WTC11 (cell line): ENCODE data around the gene CENPX. TPM values are rescaled to one million over a fixed set of nuclear protein-coding genes. Genes with fewer than 3 reads are reported as not detected.

Experiments used
- ATAC-seq: fragments of 200-7000 bp; cut with Tn5 transposase; 2 replicates; pipeline ENCODE4 v1.10.0; 2021; ENCODE audit warnings: mild to moderate bottlenecking, moderate library complexity
- CTCF ChIA-PET: fragments of 300-600 bp; sonication (Branson Sonifier 250); formaldehyde crosslinking; loops from one replicate; lab custom pipeline; 2021; ENCODE audit warnings: antibody characterized with exemption; lab: Charles Lee
- POLR2A ChIA-PET: fragments of 350-600 bp; sonication (Branson Sonifier 250); formaldehyde crosslinking; loops from one replicate; lab custom pipeline; 2021; ENCODE audit warnings: antibody characterized with exemption; lab: Charles Lee
- DNase-seq: peaks from one replicate; pipeline ENCODE4 v3.0.0; 2021; ENCODE audit warnings: low spot score
- H3K27ac Mint-ChIP-seq: 2 replicates; pipeline ENCODE4 v1.8.0; 2021; ENCODE audit warnings: mixed read lengths
- H3K27me3 Mint-ChIP-seq: 2 replicates; pipeline ENCODE4 v1.8.0; 2021; ENCODE audit warnings: low read depth, mild to moderate bottlenecking, moderate library complexity, mixed read lengths
- H3K36me3 Mint-ChIP-seq: 2 replicates; pipeline ENCODE4 v1.8.0; 2021; ENCODE audit warnings: mixed read lengths
- H3K4me1 Mint-ChIP-seq: 2 replicates; pipeline ENCODE4 v1.8.0; 2022; ENCODE audit warnings: mixed read lengths
- H3K4me3 Mint-ChIP-seq: 2 replicates; pipeline ENCODE4 v1.8.0; 2021; ENCODE audit warnings: mild to moderate bottlenecking, moderate library complexity, mixed read lengths
- H3K9me3 Mint-ChIP-seq: 2 replicates; pipeline ENCODE4 v1.8.0; 2021; ENCODE audit warnings: mixed read lengths
- CBFB ChIP-seq: sonication (generic); formaldehyde crosslinking; IDR thresholded peaks from 2 replicates; pipeline ENCODE4 v1.8.1; 2022; ENCODE audit warnings: mild to moderate bottlenecking, low read depth, missing genetic modification reagents
- CREM ChIP-seq: sonication (generic); formaldehyde crosslinking; IDR thresholded peaks from 2 replicates; pipeline ENCODE4 v1.8.1; 2022; ENCODE audit warnings: mild to moderate bottlenecking, missing genetic modification reagents, moderate library complexity
- EMX1 ChIP-seq: fragments of 250-450 bp; sonication (Bioruptor Pico); IDR thresholded peaks from 2 replicates; pipeline ENCODE4 v1.8.0; 2021; ENCODE audit warnings: mild to moderate bottlenecking
- ESRRA ChIP-seq: sonication (generic); formaldehyde crosslinking; IDR thresholded peaks from 2 replicates; pipeline ENCODE4 v1.8.1; 2022; ENCODE audit warnings: mild to moderate bottlenecking, missing genetic modification reagents, borderline replicate concordance
- JAZF1 ChIP-seq: fragments of 250-450 bp; sonication (Bioruptor Pico); IDR thresholded peaks from 2 replicates; pipeline ENCODE4 v1.9.0; 2021; ENCODE audit warnings: moderate library complexity, mild to moderate bottlenecking, inconsistent platforms
- KAT7 ChIP-seq: sonication (generic); formaldehyde crosslinking; IDR thresholded peaks from 2 replicates; pipeline ENCODE4 v1.8.1; 2023; ENCODE audit warnings: missing genetic modification reagents, mild to moderate bottlenecking, borderline replicate concordance
- NR3C1 ChIP-seq: sonication (generic); formaldehyde crosslinking; conservative IDR thresholded peaks from 2 replicates; pipeline ENCODE4 v1.8.1; 2023; ENCODE audit warnings: low read depth, mild to moderate bottlenecking, missing genetic modification reagents
- SP1 ChIP-seq: sonication (generic); formaldehyde crosslinking; conservative IDR thresholded peaks from 2 replicates; pipeline ENCODE4 v1.8.1; 2022; ENCODE audit warnings: missing genetic modification reagents
- total RNA-seq: library from RNA; stranded (reverse); gene quantifications from 3 replicates; pipeline ENCODE4 v1.2.3, GENCODE V29; 2021
- TF ChIP-seq, protein P1 (sequence below): sonication (generic); formaldehyde crosslinking; IDR thresholded peaks from 2 replicates; pipeline ENCODE4 v1.8.1; 2023; ENCODE audit warnings: mild to moderate bottlenecking, missing genetic modification reagents
- TF ChIP-seq, protein P2 (sequence below): sonication (generic); formaldehyde crosslinking; IDR thresholded peaks from 2 replicates; pipeline ENCODE4 v1.8.1; 2022; ENCODE audit warnings: low read depth, mild to moderate bottlenecking, moderate library complexity, missing genetic modification reagents, borderline replicate concordance
- TF ChIP-seq, protein P3 (sequence below): sonication (generic); formaldehyde crosslinking; conservative IDR thresholded peaks from 2 replicates; pipeline ENCODE4 v1.8.1; 2023; ENCODE audit warnings: mild to moderate bottlenecking, low read depth, missing genetic modification reagents, moderate library complexity
- TF ChIP-seq, protein P4 (sequence below): fragments of 250-450 bp; sonication (Bioruptor Pico); IDR thresholded peaks from 2 replicates; pipeline ENCODE4 v2.1.2; 2022; ENCODE audit warnings: mild to moderate bottlenecking, moderate library complexity
- TF ChIP-seq, protein P5 (sequence below): fragments of 200-600 bp; IDR thresholded peaks from 2 replicates; pipeline ENCODE4 v1.8.0; 2022; ENCODE audit warnings: antibody characterized with exemption
- TF ChIP-seq, protein P6 (sequence below): sonication (generic); formaldehyde crosslinking; IDR thresholded peaks from 2 replicates; pipeline ENCODE4 v1.8.1; 2023; ENCODE audit warnings: mild to moderate bottlenecking, moderate library complexity, missing genetic modification reagents
- TF ChIP-seq, protein P7 (sequence below): sonication (generic); formaldehyde crosslinking; IDR thresholded peaks from 2 replicates; pipeline ENCODE4 v1.8.0; 2022; ENCODE audit warnings: mild to moderate bottlenecking, missing genetic modification reagents
- TF ChIP-seq, protein P8 (sequence below): fragments of 250-450 bp; sonication (Bioruptor Pico); IDR thresholded peaks from 2 replicates; pipeline ENCODE4 v1.9.0; 2021; ENCODE audit warnings: mild to moderate bottlenecking
- TF ChIP-seq, protein P9 (sequence below): sonication (generic); formaldehyde crosslinking; IDR thresholded peaks from 2 replicates; pipeline ENCODE4 v1.8.0; 2022; ENCODE audit warnings: mild to moderate bottlenecking, missing genetic modification reagents
- TF ChIP-seq, protein P10 (sequence below): fragments of 250-450 bp; sonication (Bioruptor Pico); IDR thresholded peaks from 2 replicates; pipeline ENCODE4 v1.9.0; 2021; ENCODE audit warnings: moderate library complexity, mild to moderate bottlenecking, inconsistent platforms, borderline replicate concordance

The CENPX gene
- total RNA-seq, 1 experiment from 2014 or later, result 121 TPM

DNA sequence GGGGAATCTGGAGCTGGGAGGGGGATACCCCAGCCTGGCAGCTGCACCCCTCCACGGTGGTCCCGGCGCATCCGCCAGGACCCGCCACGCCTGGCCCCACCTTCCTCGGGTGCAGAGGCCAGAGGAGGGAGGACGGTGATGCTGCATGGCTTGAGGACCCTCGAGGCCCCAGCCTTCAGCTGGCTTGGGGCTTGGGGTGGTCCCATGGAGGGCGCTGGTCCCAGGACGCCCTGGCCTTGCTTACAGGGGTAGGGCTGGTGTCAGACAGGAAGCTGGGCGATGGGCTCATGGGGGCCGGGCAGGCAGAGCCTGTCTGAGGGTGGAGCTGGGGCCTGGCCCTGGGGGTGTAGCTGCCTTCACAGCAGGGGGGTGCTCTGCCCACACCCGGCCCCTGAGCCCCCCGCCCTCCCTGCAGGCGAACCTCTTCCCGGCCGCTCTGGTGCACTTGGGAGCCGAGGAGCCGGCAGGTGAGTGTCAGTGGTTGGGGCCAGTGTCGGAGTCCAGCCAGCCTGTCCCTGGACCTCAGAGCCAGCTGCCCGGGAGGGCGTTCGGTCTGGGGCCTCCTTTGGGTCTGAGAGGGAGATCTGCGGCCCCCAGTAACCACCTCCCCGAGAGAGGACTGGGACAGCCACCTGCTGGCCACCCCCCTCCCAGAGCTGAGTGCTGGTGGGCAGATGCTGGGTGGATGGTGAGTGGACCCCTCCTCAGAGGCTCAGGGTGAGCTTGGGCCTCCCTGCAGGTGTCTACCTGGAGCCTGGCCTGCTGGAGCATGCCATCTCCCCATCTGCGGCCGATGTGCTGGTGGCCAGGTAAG is 6.4 kb downstream of the CENPX start:
- H3K27me3 Mint-ChIP-seq, result no peaks in the 10 kb centered on the region
- ChIA-PET POLR2A (no interaction called here), CTCF (interaction anchor here (1.4 to 8.8 kb wide), 3 partner anchors 15 to 57 kb away, joined by 6 to 119 read pairs (median 7); partner anchors contain the start of gene RAC3)
- H3K4me3 Mint-ChIP-seq, result no peak overlapping the region
- no peaks in the 10 kb centered on the region for H3K9me3 Mint-ChIP-seq
- DNase-seq, result no peak
- no peak overlapping the region for H3K27ac Mint-ChIP-seq
- no peak for ATAC-seq
- no peaks in the 10 kb centered on the region for H3K4me1 Mint-ChIP-seq
- H3K36me3 Mint-ChIP-seq, result no peaks in the 10 kb centered on the region; the same call in 1 of the 2 replicates
- TF ChIP-seq NR3C1 (no peak), CBFB (CRISPR knock-in tag) (no peak), KAT7 (CRISPR knock-in tag) (no peak), ESRRA (CRISPR knock-in tag) (no peak), EMX1 (CRISPR knock-in tag) (no peak), CREM (CRISPR knock-in tag) (no peak), SP1 (CRISPR knock-in tag) (no peak), JAZF1 (CRISPR knock-in tag) (no peak)
- TF ChIP-seq, protein P1, sequence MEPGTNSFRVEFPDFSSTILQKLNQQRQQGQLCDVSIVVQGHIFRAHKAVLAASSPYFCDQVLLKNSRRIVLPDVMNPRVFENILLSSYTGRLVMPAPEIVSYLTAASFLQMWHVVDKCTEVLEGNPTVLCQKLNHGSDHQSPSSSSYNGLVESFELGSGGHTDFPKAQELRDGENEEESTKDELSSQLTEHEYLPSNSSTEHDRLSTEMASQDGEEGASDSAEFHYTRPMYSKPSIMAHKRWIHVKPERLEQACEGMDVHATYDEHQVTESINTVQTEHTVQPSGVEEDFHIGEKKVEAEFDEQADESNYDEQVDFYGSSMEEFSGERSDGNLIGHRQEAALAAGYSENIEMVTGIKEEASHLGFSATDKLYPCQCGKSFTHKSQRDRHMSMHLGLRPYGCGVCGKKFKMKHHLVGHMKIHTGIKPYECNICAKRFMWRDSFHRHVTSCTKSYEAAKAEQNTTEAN (CRISPR knock-in tag), result no peak
- TF ChIP-seq, protein P2, sequence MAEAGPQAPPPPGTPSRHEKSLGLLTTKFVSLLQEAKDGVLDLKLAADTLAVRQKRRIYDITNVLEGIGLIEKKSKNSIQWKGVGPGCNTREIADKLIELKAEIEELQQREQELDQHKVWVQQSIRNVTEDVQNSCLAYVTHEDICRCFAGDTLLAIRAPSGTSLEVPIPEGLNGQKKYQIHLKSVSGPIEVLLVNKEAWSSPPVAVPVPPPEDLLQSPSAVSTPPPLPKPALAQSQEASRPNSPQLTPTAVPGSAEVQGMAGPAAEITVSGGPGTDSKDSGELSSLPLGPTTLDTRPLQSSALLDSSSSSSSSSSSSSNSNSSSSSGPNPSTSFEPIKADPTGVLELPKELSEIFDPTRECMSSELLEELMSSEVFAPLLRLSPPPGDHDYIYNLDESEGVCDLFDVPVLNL (CRISPR knock-in tag), result no peak
- TF ChIP-seq, protein P3, sequence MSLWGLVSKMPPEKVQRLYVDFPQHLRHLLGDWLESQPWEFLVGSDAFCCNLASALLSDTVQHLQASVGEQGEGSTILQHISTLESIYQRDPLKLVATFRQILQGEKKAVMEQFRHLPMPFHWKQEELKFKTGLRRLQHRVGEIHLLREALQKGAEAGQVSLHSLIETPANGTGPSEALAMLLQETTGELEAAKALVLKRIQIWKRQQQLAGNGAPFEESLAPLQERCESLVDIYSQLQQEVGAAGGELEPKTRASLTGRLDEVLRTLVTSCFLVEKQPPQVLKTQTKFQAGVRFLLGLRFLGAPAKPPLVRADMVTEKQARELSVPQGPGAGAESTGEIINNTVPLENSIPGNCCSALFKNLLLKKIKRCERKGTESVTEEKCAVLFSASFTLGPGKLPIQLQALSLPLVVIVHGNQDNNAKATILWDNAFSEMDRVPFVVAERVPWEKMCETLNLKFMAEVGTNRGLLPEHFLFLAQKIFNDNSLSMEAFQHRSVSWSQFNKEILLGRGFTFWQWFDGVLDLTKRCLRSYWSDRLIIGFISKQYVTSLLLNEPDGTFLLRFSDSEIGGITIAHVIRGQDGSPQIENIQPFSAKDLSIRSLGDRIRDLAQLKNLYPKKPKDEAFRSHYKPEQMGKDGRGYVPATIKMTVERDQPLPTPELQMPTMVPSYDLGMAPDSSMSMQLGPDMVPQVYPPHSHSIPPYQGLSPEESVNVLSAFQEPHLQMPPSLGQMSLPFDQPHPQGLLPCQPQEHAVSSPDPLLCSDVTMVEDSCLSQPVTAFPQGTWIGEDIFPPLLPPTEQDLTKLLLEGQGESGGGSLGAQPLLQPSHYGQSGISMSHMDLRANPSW (CRISPR knock-in tag), result no peak
- TF ChIP-seq, protein P4, sequence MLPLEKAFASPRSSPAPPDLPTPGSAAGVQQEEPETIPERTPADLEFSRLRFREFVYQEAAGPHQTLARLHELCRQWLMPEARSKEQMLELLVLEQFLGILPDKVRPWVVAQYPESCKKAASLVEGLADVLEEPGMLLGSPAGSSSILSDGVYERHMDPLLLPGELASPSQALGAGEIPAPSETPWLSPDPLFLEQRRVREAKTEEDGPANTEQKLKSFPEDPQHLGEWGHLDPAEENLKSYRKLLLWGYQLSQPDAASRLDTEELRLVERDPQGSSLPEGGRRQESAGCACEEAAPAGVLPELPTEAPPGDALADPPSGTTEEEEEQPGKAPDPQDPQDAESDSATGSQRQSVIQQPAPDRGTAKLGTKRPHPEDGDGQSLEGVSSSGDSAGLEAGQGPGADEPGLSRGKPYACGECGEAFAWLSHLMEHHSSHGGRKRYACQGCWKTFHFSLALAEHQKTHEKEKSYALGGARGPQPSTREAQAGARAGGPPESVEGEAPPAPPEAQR (CRISPR knock-in tag), result no peak
- TF ChIP-seq, protein P5, sequence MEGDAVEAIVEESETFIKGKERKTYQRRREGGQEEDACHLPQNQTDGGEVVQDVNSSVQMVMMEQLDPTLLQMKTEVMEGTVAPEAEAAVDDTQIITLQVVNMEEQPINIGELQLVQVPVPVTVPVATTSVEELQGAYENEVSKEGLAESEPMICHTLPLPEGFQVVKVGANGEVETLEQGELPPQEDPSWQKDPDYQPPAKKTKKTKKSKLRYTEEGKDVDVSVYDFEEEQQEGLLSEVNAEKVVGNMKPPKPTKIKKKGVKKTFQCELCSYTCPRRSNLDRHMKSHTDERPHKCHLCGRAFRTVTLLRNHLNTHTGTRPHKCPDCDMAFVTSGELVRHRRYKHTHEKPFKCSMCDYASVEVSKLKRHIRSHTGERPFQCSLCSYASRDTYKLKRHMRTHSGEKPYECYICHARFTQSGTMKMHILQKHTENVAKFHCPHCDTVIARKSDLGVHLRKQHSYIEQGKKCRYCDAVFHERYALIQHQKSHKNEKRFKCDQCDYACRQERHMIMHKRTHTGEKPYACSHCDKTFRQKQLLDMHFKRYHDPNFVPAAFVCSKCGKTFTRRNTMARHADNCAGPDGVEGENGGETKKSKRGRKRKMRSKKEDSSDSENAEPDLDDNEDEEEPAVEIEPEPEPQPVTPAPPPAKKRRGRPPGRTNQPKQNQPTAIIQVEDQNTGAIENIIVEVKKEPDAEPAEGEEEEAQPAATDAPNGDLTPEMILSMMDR, result no peak
- TF ChIP-seq, protein P6, sequence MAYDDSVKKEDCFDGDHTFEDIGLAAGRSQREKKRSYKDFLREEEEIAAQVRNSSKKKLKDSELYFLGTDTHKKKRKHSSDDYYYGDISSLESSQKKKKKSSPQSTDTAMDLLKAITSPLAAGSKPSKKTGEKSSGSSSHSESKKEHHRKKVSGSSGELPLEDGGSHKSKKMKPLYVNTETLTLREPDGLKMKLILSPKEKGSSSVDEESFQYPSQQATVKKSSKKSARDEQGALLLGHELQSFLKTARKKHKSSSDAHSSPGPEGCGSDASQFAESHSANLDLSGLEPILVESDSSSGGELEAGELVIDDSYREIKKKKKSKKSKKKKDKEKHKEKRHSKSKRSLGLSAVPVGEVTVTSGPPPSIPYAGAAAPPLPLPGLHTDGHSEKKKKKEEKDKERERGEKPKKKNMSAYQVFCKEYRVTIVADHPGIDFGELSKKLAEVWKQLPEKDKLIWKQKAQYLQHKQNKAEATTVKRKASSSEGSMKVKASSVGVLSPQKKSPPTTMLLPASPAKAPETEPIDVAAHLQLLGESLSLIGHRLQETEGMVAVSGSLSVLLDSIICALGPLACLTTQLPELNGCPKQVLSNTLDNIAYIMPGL, result no peak
- TF ChIP-seq, protein P7, sequence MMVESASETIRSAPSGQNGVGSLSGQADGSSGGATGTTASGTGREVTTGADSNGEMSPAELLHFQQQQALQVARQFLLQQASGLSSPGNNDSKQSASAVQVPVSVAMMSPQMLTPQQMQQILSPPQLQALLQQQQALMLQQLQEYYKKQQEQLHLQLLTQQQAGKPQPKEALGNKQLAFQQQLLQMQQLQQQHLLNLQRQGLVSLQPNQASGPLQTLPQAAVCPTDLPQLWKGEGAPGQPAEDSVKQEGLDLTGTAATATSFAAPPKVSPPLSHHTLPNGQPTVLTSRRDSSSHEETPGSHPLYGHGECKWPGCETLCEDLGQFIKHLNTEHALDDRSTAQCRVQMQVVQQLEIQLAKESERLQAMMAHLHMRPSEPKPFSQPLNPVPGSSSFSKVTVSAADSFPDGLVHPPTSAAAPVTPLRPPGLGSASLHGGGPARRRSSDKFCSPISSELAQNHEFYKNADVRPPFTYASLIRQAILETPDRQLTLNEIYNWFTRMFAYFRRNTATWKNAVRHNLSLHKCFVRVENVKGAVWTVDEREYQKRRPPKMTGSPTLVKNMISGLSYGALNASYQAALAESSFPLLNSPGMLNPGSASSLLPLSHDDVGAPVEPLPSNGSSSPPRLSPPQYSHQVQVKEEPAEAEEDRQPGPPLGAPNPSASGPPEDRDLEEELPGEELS (CRISPR knock-in tag), result no peak
- TF ChIP-seq, protein P8, sequence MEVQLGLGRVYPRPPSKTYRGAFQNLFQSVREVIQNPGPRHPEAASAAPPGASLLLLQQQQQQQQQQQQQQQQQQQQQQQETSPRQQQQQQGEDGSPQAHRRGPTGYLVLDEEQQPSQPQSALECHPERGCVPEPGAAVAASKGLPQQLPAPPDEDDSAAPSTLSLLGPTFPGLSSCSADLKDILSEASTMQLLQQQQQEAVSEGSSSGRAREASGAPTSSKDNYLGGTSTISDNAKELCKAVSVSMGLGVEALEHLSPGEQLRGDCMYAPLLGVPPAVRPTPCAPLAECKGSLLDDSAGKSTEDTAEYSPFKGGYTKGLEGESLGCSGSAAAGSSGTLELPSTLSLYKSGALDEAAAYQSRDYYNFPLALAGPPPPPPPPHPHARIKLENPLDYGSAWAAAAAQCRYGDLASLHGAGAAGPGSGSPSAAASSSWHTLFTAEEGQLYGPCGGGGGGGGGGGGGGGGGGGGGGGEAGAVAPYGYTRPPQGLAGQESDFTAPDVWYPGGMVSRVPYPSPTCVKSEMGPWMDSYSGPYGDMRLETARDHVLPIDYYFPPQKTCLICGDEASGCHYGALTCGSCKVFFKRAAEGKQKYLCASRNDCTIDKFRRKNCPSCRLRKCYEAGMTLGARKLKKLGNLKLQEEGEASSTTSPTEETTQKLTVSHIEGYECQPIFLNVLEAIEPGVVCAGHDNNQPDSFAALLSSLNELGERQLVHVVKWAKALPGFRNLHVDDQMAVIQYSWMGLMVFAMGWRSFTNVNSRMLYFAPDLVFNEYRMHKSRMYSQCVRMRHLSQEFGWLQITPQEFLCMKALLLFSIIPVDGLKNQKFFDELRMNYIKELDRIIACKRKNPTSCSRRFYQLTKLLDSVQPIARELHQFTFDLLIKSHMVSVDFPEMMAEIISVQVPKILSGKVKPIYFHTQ (CRISPR knock-in tag), result no peak
- TF ChIP-seq, protein P9, sequence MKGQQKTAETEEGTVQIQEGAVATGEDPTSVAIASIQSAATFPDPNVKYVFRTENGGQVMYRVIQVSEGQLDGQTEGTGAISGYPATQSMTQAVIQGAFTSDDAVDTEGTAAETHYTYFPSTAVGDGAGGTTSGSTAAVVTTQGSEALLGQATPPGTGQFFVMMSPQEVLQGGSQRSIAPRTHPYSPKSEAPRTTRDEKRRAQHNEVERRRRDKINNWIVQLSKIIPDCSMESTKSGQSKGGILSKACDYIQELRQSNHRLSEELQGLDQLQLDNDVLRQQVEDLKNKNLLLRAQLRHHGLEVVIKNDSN (CRISPR knock-in tag), result no peak
- TF ChIP-seq, protein P10, sequence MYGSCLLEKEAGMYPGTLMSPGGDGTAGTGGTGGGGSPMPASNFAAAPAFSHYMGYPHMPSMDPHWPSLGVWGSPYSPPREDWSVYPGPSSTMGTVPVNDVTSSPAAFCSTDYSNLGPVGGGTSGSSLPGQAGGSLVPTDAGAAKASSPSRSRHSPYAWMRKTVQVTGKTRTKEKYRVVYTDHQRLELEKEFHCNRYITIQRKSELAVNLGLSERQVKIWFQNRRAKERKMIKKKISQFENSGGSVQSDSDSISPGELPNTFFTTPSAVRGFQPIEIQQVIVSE (CRISPR knock-in tag), result no peak
